Measurements from ENCODE around the gene LSM14B.
"Not testable (repeated sequence)": the region's sequence is repeated elsewhere in the genome, so short reads cannot be mapped to it uniquely, and the experiment has no call there.

Gene LSM14B

GRCh38 chr20:62146019-62146755 lies 23.9 kb downstream of the LSM14B start:
- Histone ChIP-seq H3K36me3 (ENCODE audit: control insufficient read depth, insufficient read depth, low read length) (no peaks in the 10 kb centered on the region), H3K4me2 (ENCODE audit: low read length) (no peak overlapping the region), H3K9me3 (ENCODE audit: control insufficient read depth, low read length) (no peaks in the 10 kb centered on the region), H3K27me3 (ENCODE audit: control insufficient read depth, insufficient read depth, low read length) (no peaks in the 10 kb centered on the region), H3K79me2 (peaks cover 67% of the 10 kb centered on the region), H3K9ac (no peak overlapping the region), H3K4me3 (ENCODE audit: low read depth, low read length) (no peak overlapping the region), H2AFZ (no peak overlapping the region), H3K27ac (no peak overlapping the region), H3K4me1 (peaks cover 13% of the 10 kb centered on the region)
- TF ChIP-seq, protein P1, sequence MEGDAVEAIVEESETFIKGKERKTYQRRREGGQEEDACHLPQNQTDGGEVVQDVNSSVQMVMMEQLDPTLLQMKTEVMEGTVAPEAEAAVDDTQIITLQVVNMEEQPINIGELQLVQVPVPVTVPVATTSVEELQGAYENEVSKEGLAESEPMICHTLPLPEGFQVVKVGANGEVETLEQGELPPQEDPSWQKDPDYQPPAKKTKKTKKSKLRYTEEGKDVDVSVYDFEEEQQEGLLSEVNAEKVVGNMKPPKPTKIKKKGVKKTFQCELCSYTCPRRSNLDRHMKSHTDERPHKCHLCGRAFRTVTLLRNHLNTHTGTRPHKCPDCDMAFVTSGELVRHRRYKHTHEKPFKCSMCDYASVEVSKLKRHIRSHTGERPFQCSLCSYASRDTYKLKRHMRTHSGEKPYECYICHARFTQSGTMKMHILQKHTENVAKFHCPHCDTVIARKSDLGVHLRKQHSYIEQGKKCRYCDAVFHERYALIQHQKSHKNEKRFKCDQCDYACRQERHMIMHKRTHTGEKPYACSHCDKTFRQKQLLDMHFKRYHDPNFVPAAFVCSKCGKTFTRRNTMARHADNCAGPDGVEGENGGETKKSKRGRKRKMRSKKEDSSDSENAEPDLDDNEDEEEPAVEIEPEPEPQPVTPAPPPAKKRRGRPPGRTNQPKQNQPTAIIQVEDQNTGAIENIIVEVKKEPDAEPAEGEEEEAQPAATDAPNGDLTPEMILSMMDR (IDR thresholded peaks at IDR 0.05) = no peak

DNA sequence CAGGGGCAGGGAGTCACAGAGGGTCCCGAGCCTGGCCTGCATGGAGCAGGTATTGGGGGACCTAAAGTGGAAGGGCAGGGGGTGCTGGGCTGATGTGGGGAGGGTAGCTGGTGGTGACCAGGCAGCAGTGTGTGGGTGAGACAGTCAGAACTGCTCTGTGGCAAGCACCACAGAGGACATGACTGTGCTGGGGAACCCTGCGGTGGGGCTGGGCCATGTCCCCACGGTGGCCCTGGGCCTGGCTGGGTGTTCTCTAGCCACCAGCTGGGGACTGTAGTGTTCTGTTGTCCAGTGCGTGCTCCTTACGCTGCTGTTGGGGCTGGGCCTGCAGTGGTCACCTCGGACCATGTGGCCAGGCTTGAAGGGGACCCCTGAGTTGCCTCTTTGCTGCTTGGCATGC lies 24.9 kb downstream of the LSM14B start:
- Histone ChIP-seq H3K4me3 (ENCODE audit: low read depth, low read length) (no peak overlapping the region), H3K36me3 (ENCODE audit: control insufficient read depth, insufficient read depth, low read length) (no peaks in the 10 kb centered on the region), H2AFZ (no peak overlapping the region), H3K27me3 (ENCODE audit: control insufficient read depth, insufficient read depth, low read length) (no peaks in the 10 kb centered on the region), H3K9me3 (ENCODE audit: control insufficient read depth, low read length) (no peaks in the 10 kb centered on the region), H3K4me2 (ENCODE audit: low read length) (no peak overlapping the region), H3K4me1 (peaks cover 4% of the 10 kb centered on the region), H3K27ac (no peak overlapping the region), H3K79me2 (peaks cover 67% of the 10 kb centered on the region), H3K9ac (no peak overlapping the region)
- TF ChIP-seq, protein P1 (IDR thresholded peaks at IDR 0.05) = no peak

DNA sequence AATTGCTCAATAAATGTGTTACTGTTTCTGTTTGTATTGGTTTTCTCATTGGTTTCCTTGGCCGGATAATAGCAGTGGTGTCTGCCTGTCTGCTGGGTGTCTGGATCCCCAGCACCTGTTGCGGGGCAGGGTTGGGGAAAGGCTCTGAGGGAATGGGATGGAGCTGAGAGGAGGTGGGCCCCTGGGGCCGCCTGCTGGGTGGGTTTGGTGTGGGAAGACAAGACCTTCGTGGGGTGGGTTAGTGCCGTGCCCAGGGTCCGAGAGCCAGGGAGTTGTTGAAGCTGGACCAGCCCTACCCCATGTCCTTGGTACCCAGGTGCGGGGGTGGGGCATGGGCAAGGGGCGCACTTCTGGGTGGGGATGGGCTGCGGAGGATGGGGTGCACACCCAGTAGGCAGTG lies 25.3 kb downstream of the LSM14B start:
- H3K4me1 ChIP-seq = peaks cover 4% of the 10 kb centered on the region
- no peak overlapping the region for H3K9ac ChIP-seq

GRCh38 chr20:62148383-62148782 lies 26.1 kb downstream of the LSM14B start:
- not testable (repeated sequence) for H3K36me3 ChIP-seq (ENCODE audit: control insufficient read depth, insufficient read depth, low read length); H3K27me3 ChIP-seq (ENCODE audit: control insufficient read depth, insufficient read depth, low read length); H3K27ac ChIP-seq; H2AFZ ChIP-seq; H3K4me3 ChIP-seq (ENCODE audit: low read depth, low read length); H3K4me2 ChIP-seq (ENCODE audit: low read length); H3K9ac ChIP-seq; H3K9me3 ChIP-seq (ENCODE audit: control insufficient read depth, low read length); H3K4me1 ChIP-seq
- H3K79me2 ChIP-seq = peaks cover 73% of the 10 kb centered on the region

More for the DNA sequence above, 25.3 kb downstream of the LSM14B start:
- Histone ChIP-seq H3K36me3 (ENCODE audit: control insufficient read depth, insufficient read depth, low read length) (no peaks in the 10 kb centered on the region), H2AFZ (no peak overlapping the region), H3K4me2 (ENCODE audit: low read length) (no peak overlapping the region), H3K27ac (no peak overlapping the region), H3K27me3 (ENCODE audit: control insufficient read depth, insufficient read depth, low read length) (no peaks in the 10 kb centered on the region), H3K9me3 (ENCODE audit: control insufficient read depth, low read length) (no peaks in the 10 kb centered on the region), H3K79me2 (peaks cover 68% of the 10 kb centered on the region), H3K4me3 (ENCODE audit: low read depth, low read length) (no peak overlapping the region)
- TF ChIP-seq, protein P1 (IDR thresholded peaks at IDR 0.05) = no peak

GRCh38 chr20:62148908-62149314 lies 26.6 kb downstream of the LSM14B start:
- no peaks in the 10 kb centered on the region for H3K36me3 ChIP-seq (ENCODE audit: control insufficient read depth, insufficient read depth, low read length)
- H3K27me3 ChIP-seq (ENCODE audit: control insufficient read depth, insufficient read depth, low read length) = no peaks in the 10 kb centered on the region
- H3K9me3 ChIP-seq (ENCODE audit: control insufficient read depth, low read length) = no peaks in the 10 kb centered on the region
- no peak overlapping the region for H3K9ac ChIP-seq
- TF ChIP-seq, protein P1 (IDR thresholded peaks at IDR 0.05) = no peak
- no peak overlapping the region for H3K4me3 ChIP-seq (ENCODE audit: low read depth, low read length)
- peaks cover 4% of the 10 kb centered on the region for H3K4me1 ChIP-seq
- peaks cover 73% of the 10 kb centered on the region for H3K79me2 ChIP-seq
- H3K4me2 ChIP-seq (ENCODE audit: low read length) = no peak overlapping the region
- no peak overlapping the region for H3K27ac ChIP-seq
- H2AFZ ChIP-seq = no peak overlapping the region
